GM21515 (cell line): ENCODE results near the gene GDE1.

Experiments
- ATAC-seq: cut with Tn5 transposase; IDR thresholded peaks from one replicate; pipeline ENCODE4 v1.9.1; 2021; ENCODE audit not compliant: unreplicated experiment

GDE1 gene

GRCh38 chr16:19490619-19491018, 31.3 kb downstream of the GDE1 start:
- no peak for ATAC-seq

- no peak for ATAC-seq
Measured at GRCh38 chr16:19488213-19488640, 33.7 kb downstream of the GDE1 start.

GRCh38 chr16:19486750-19487325, 35.1 kb downstream of the GDE1 start:
- no peak for ATAC-seq

GRCh38 chr16:19486051-19486450, 35.8 kb downstream of the GDE1 start:
- no peak for ATAC-seq

GRCh38 chr16:19485611-19486010, 36.3 kb downstream of the GDE1 start:
- ATAC-seq = no peak

- no peak for ATAC-seq
Measured at GRCh38 chr16:19484096-19484495, 37.8 kb downstream of the GDE1 start.

- no peak for ATAC-seq
Measured at GRCh38 chr16:19482291-19482690, 39.6 kb downstream of the GDE1 start.

- ATAC-seq = no peak
Measured at GRCh38 chr16:19481769-19482168, 40.1 kb downstream of the GDE1 start.

GRCh38 chr16:19481296-19481695, 40.6 kb downstream of the GDE1 start:
- ATAC-seq = no peak

GRCh38 chr16:19479302-19479721, 42.6 kb downstream of the GDE1 start:
- no peak for ATAC-seq

- no peak for ATAC-seq
Measured at GRCh38 chr16:19478505-19478904, 43.4 kb downstream of the GDE1 start.

- ATAC-seq = no peak
Measured at GRCh38 chr16:19474617-19475016, 47.3 kb downstream of the GDE1 start.

- ATAC-seq = no peak
Measured at GRCh38 chr16:19472482-19472881, 49.4 kb downstream of the GDE1 start.

- no peak for ATAC-seq
Measured at GRCh38 chr16:19468300-19468699, 53.6 kb downstream of the GDE1 start.

- ATAC-seq = no peak
Measured at GRCh38 chr16:19463468-19464315, 58.2 kb downstream of the GDE1 start.

GRCh38 chr16:19460397-19460796, 61.5 kb downstream of the GDE1 start:
- ATAC-seq = no peak

GRCh38 chr16:19458722-19459379, 63.0 kb downstream of the GDE1 start:
- no peak for ATAC-seq
